Body of pancreas (tissue), 4 donors: ENCODE data around the gene RINL. TPM values are rescaled to one million over a fixed set of nuclear protein-coding genes. Genes with fewer than 3 reads are reported as not detected.

Experiments
- ATAC-seq: fragments of 150-250 bp; one replicate; pipeline ENCODE4 v1.9.1; 2016
- DNase-seq, 4 donors: peaks; one replicate each; pipeline ENCODE4 v3.0.0-alpha.2; 2019
- H3K27ac ChIP-seq, 4 donors: fragments of 200-600 bp; sonication (generic); 1 replicate in 3 of 4; 2 replicates in 1 of 4; pipeline versions ENCODE4 v1.5.1 to v1.6.1; 2016 to 2019; ENCODE audit warnings: mild to moderate bottlenecking in 1 of 4, mixed read lengths in 1 of 4, moderate library complexity in 1 of 4
- H3K27me3 ChIP-seq, 2 donors: fragments of 200-600 bp; sonication (generic); one replicate each; pipeline ENCODE4 v1.6.0; 2016; ENCODE audit warnings: mild to moderate bottlenecking in 1 of 2
- H3K36me3 ChIP-seq, 2 donors: fragments of 200-600 bp; sonication (generic); replicated peaks in 1 of 2; 2 replicates each; pipeline ENCODE4 v1.5.1; 2016; ENCODE audit warnings: low read depth in 2 of 2; ENCODE audit not compliant: insufficient read depth in 1 of 2
- H3K4me1 ChIP-seq: fragments of 200-600 bp; sonication (generic); one replicate; pipeline ENCODE4 v1.6.0; 2016
- H3K4me3 ChIP-seq, 2 donors: fragments of 200-600 bp; sonication (generic); 1 replicate in 1 of 2; 2 replicates in 1 of 2; pipeline ENCODE4 v1.5.1; 2016 to 2019
- H3K9me3 ChIP-seq, 3 donors: fragments of 200-600 bp; sonication (generic); 1 replicate in 2 of 3; 2 replicates in 1 of 3; pipeline ENCODE4 v1.5.1; 2016
- CTCF ChIP-seq, 7 experiments: fragments of 450-650 bp in 4 of 7; fragments of 200-600 bp in 3 of 7; sonication (generic) in 3 of 7; IDR thresholded peaks; one replicate each; pipeline ENCODE4 v1.5.1; 2016 to 2019; ENCODE audit warnings: antibody characterized with exemption in 7 of 7
- POLR2A ChIP-seq, 3 donors: fragments of 450-650 bp; IDR thresholded peaks; one replicate each; pipeline ENCODE4 v1.6.1; 2016; ENCODE audit warnings: antibody characterized with exemption in 3 of 3, mild to moderate bottlenecking in 2 of 3
- WGBS, 2 donors: methylation state at CpG; one replicate each; pipeline ENCODE4 v1.1.5; 2017; 5-methylcytosine and 5-hydroxymethylcytosine counted together
- intact Hi-C: fragments of 100-400 bp; cut with DNase I; formaldehyde crosslinking; loops from one replicate; pipeline ENCODE4 v1.15.1; 2023
- total RNA-seq, 2 donors: library from RNA; depleted of rRNA; stranded (reverse); fragments of >200 nt; gene quantifications; one replicate each; pipeline ENCODE4 v1.1.0, GENCODE V29; 2016

The RINL gene
- total RNA-seq, 2 donors from 2014 or later = 6.9 to 13.7 TPM

- Histone ChIP-seq H3K4me3 (no peak overlapping the region), H3K27me3 (no peaks in the 10 kb centered on the region), H3K27ac (no peak overlapping the region), H3K9me3 (no peaks in the 10 kb centered on the region), H3K4me1 (peaks cover 59% of the 10 kb centered on the region), H3K36me3 (peaks cover 25 to 53% of the 10 kb centered on the region in 2 donors)
- no peak for DNase-seq
- 71 to 76% methylated on average over 2 of the region's 2 CpGs for WGBS, 2 donors
- ATAC-seq = no peak
- TF ChIP-seq POLR2A (IDR thresholded peaks at IDR 0.05) (no peak), CTCF (IDR thresholded peaks at IDR 0.05) (no peak)
- intact Hi-C loops = no loop called here
Measured at GRCh38 chr19:38846097-38846496, 32.0 kb downstream of the RINL start.

GRCh38 chr19:38845374-38846024 lies 32.6 kb downstream of the RINL start:
- WGBS, 2 donors = 86 to 87% methylated on average over 14 of the region's 14 CpGs
- no peaks in the 10 kb centered on the region for H3K27me3 ChIP-seq
- peaks cover 25 to 56% of the 10 kb centered on the region in 2 donors for H3K36me3 ChIP-seq
- intact Hi-C loops = no loop called here
- H3K4me1 ChIP-seq = peaks cover 61% of the 10 kb centered on the region
- H3K27ac ChIP-seq = no peak overlapping the region
- TF ChIP-seq POLR2A (IDR thresholded peaks at IDR 0.05) (no peak), CTCF (IDR thresholded peaks at IDR 0.05) (no peak)
- H3K9me3 ChIP-seq = no peaks in the 10 kb centered on the region
- DNase-seq = no peak
- ATAC-seq = no peak
- no peak overlapping the region for H3K4me3 ChIP-seq

GRCh38 chr19:38844093-38844686 lies 33.9 kb downstream of the RINL start:
- H3K4me3 ChIP-seq = no peak overlapping the region
- ATAC-seq (no peak), DNase-seq (no peak)
- H3K4me1 ChIP-seq = peaks cover 71% of the 10 kb centered on the region
- H3K27me3 ChIP-seq = no peaks in the 10 kb centered on the region
- no peaks in the 10 kb centered on the region for H3K9me3 ChIP-seq
- intact Hi-C loops = no loop called here
- H3K27ac ChIP-seq = no peak overlapping the region
- no peak for TF ChIP-seq POLR2A (IDR thresholded peaks at IDR 0.05)
- no peak for TF ChIP-seq CTCF (IDR thresholded peaks at IDR 0.05)
- 86 to 91% methylated on average over 10 to 11 of the region's 11 CpGs for WGBS, 2 donors
- peaks cover 25 to 65% of the 10 kb centered on the region in 2 donors for H3K36me3 ChIP-seq

- intact Hi-C loops = no loop called here
Measured at GRCh38 chr19:38843175-38843758, 34.8 kb downstream of the RINL start.

More at GRCh38 chr19:38843175-38843758, 34.8 kb downstream of the RINL start:
- no peak for ATAC-seq
- no peak overlapping the region for H3K27ac ChIP-seq
- DNase-seq = no peak
- H3K4me1 ChIP-seq = peaks cover 73% of the 10 kb centered on the region
- WGBS, 2 donors = 94 to 98% methylated on average over 7 to 9 of the region's 9 CpGs
- H3K4me3 ChIP-seq = no peak overlapping the region
- H3K9me3 ChIP-seq = no peaks in the 10 kb centered on the region
- H3K36me3 ChIP-seq = peaks cover 25 to 69% of the 10 kb centered on the region in 2 donors
- H3K27me3 ChIP-seq = no peaks in the 10 kb centered on the region
- TF ChIP-seq CTCF (IDR thresholded peaks at IDR 0.05) (no peak), POLR2A (IDR thresholded peaks at IDR 0.05) (no peak)
